Chondrocyte (in vitro differentiated cells): ENCODE results near the gene GPC6. TPM values are rescaled to one million over a fixed set of nuclear protein-coding genes. Genes with fewer than 3 reads are reported as not detected.

Experiments
- DNase-seq: peaks from one replicate; pipeline ENCODE4 v3.0.0; 2021; ENCODE audit warnings: mixed read lengths, low spot score
- H3K27ac Mint-ChIP-seq: one replicate; pipeline ENCODE4 v1.8.0; 2021; ENCODE audit warnings: mild to moderate bottlenecking, moderate library complexity, mixed read lengths; ENCODE audit not compliant: unreplicated experiment
- H3K27me3 Mint-ChIP-seq: 2 replicates; pipeline ENCODE4 v1.8.0; 2021; ENCODE audit warnings: low read depth, mixed read lengths
- H3K36me3 Mint-ChIP-seq: 2 replicates; pipeline ENCODE4 v1.8.0; 2021; ENCODE audit warnings: low read depth, mixed read lengths
- H3K4me1 Mint-ChIP-seq: 2 replicates; pipeline ENCODE4 v1.8.0; 2021; ENCODE audit warnings: low read depth, mild to moderate bottlenecking, mixed read lengths
- H3K4me3 Mint-ChIP-seq: one replicate; pipeline ENCODE4 v1.8.0; 2021; ENCODE audit warnings: mild to moderate bottlenecking, moderate library complexity, mixed read lengths; ENCODE audit not compliant: unreplicated experiment
- H3K9me3 Mint-ChIP-seq: 2 replicates; pipeline ENCODE4 v1.8.0; 2021; ENCODE audit warnings: low read depth, mixed read lengths
- CTCF ChIP-seq: fragments of 200-600 bp; sonication (generic); IDR thresholded peaks from 2 replicates; pipeline ENCODE4 v1.5.0; 2021; ENCODE audit warnings: antibody characterized with exemption, mild to moderate bottlenecking, moderate library complexity
- total RNA-seq: library from RNA; stranded (reverse); gene quantifications from 3 replicates; pipeline ENCODE4 v1.2.1, GENCODE V29; 2021

Gene GPC6
- total RNA-seq, 1 donor from 2014 or later: 76.1 TPM

- Mint-ChIP-seq H3K4me1 (peaks cover 13% of the 10 kb centered on the region), H3K4me3 (no peak overlapping the region), H3K36me3 (peaks cover 10% of the 10 kb centered on the region), H3K27me3 (no peaks in the 10 kb centered on the region), H3K9me3 (no peaks in the 10 kb centered on the region), H3K27ac (no peak overlapping the region)
- no peak for TF ChIP-seq CTCF
- DNase-seq: no peak
Observed at GRCh38 chr13:94387047-94387446, 1160.4 kb downstream of the GPC6 start.

- DNase-seq: no peak
- Mint-ChIP-seq H3K4me3 (no peak overlapping the region), H3K36me3 (peaks cover 7% of the 10 kb centered on the region), H3K4me1 (peaks cover 13% of the 10 kb centered on the region), H3K9me3 (no peaks in the 10 kb centered on the region), H3K27ac (no peak overlapping the region), H3K27me3 (no peaks in the 10 kb centered on the region)
- no peak for TF ChIP-seq CTCF
Observed at GRCh38 chr13:94389604-94390351, 1163.2 kb downstream of the GPC6 start.

GRCh38 chr13:94390881-94391280 is 1164.3 kb downstream of the GPC6 start:
- Mint-ChIP-seq H3K4me1 (peaks cover 13% of the 10 kb centered on the region), H3K27me3 (no peaks in the 10 kb centered on the region), H3K9me3 (no peaks in the 10 kb centered on the region), H3K4me3 (no peak overlapping the region), H3K36me3 (peaks cover 7% of the 10 kb centered on the region), H3K27ac (no peak overlapping the region)
- DNase-seq: no peak
- no peak for TF ChIP-seq CTCF

GRCh38 chr13:94394723-94395122 is 1168.1 kb downstream of the GPC6 start:
- Mint-ChIP-seq H3K4me1 (peaks cover 13% of the 10 kb centered on the region), H3K9me3 (peaks cover 5% of the 10 kb centered on the region), H3K27ac (no peak overlapping the region), H3K36me3 (peaks cover 15% of the 10 kb centered on the region), H3K27me3 (no peaks in the 10 kb centered on the region), H3K4me3 (no peak overlapping the region)
- TF ChIP-seq CTCF: no peak
- DNase-seq: no peak

GRCh38 chr13:94395860-94396259 is 1169.3 kb downstream of the GPC6 start:
- Mint-ChIP-seq H3K9me3 (peaks cover 5% of the 10 kb centered on the region), H3K27ac (no peak overlapping the region), H3K27me3 (no peaks in the 10 kb centered on the region), H3K36me3 (peaks cover 18% of the 10 kb centered on the region), H3K4me1 (peaks cover 6% of the 10 kb centered on the region), H3K4me3 (no peak overlapping the region)
- DNase-seq: no peak
- no peak for TF ChIP-seq CTCF
